OCI-LY1 (cell line): ENCODE measurements around the gene RABGAP1L.
A peak's percentile ranks its signal among the peaks of the same experiment; 100 is the strongest.
"Not testable (repeated sequence)": the region's sequence is repeated elsewhere in the genome, so short reads cannot be mapped to it uniquely, and the experiment has no call there.

Experiments used
- H2AFZ ChIP-seq: fragments of 200-600 bp; sonication (generic), shearing (Covaris generic); 2 replicates; pipeline ENCODE4 v1.6.0; 2014; ENCODE audit warnings: antibody characterized with exemption, mild to moderate bottlenecking, low read length
- H3F3A ChIP-seq: fragments of 200-600 bp; sonication (generic), shearing (Covaris generic); 2 replicates; pipeline ENCODE4 v1.6.0; 2014; ENCODE audit warnings: mild to moderate bottlenecking, antibody characterized with exemption, low read length, moderate library complexity; ENCODE audit not compliant: insufficient read depth
- H3K27ac ChIP-seq: fragments of 200-600 bp; sonication (generic); 2 replicates; pipeline ENCODE4 v1.5.1; 2014; ENCODE audit warnings: low read length, mixed run types, mild to moderate bottlenecking, low read depth; ENCODE audit not compliant: poor library complexity, severe bottlenecking
- H3K27me3 ChIP-seq: fragments of 200-600 bp; sonication (generic); 2 replicates; pipeline ENCODE4 v1.6.0; 2014; ENCODE audit warnings: antibody characterized with exemption, mild to moderate bottlenecking, low read length, moderate library complexity; ENCODE audit not compliant: insufficient read depth
- H3K36me3 ChIP-seq: fragments of 200-600 bp; sonication (generic); 2 replicates; pipeline ENCODE4 v1.6.1; 2014; ENCODE audit warnings: mild to moderate bottlenecking, antibody characterized with exemption, low read length, moderate library complexity, mixed read lengths; ENCODE audit not compliant: insufficient read depth
- H3K4me1 ChIP-seq: fragments of 200-600 bp; sonication (generic); 2 replicates; pipeline ENCODE4 v1.5.1; 2014; ENCODE audit warnings: mild to moderate bottlenecking, low read length, moderate library complexity; ENCODE audit not compliant: insufficient read depth, severe bottlenecking
- H3K4me2 ChIP-seq: fragments of 200-600 bp; sonication (generic), shearing (Covaris generic); 2 replicates; pipeline ENCODE4 v1.6.1; 2014; ENCODE audit warnings: low read length
- H3K4me3 ChIP-seq: fragments of 200-600 bp; sonication (generic); 2 replicates; pipeline ENCODE4 v1.5.1; 2014; ENCODE audit warnings: low read length, low read depth, mild to moderate bottlenecking, mixed read lengths; ENCODE audit not compliant: poor library complexity, severe bottlenecking
- H3K79me2 ChIP-seq: fragments of 200-600 bp; shearing (Covaris generic); 2 replicates; pipeline ENCODE4 v1.6.1; 2016; ENCODE audit warnings: mixed run types, low read length, mixed read lengths; ENCODE audit not compliant: insufficient read depth
- H3K9ac ChIP-seq: fragments of 200-600 bp; sonication (generic), shearing (Covaris generic); 2 replicates; pipeline ENCODE4 v1.6.1; 2014; ENCODE audit warnings: mild to moderate bottlenecking, low read length, mixed read lengths
- H3K9me2 ChIP-seq: fragments of 200-600 bp; sonication (generic), shearing (Covaris generic); 2 replicates; pipeline ENCODE4 v1.6.1; 2014; ENCODE audit warnings: low read depth, mild to moderate bottlenecking, low read length, mixed read lengths
- H3K9me3 ChIP-seq: fragments of 200-600 bp; shearing (Covaris generic); 2 replicates; pipeline ENCODE4 v1.6.1; 2014; ENCODE audit warnings: low read length, mixed read lengths
- H4K20me1 ChIP-seq: fragments of 200-600 bp; sonication (generic), shearing (Covaris generic); 2 replicates; pipeline ENCODE4 v1.6.0; 2016; ENCODE audit warnings: mild to moderate bottlenecking, low read length; ENCODE audit not compliant: insufficient read depth
- CTCF ChIP-seq: fragments of 200-600 bp; sonication (generic), shearing (Covaris generic); IDR thresholded peaks from 2 replicates; pipeline ENCODE4 v1.5.1; 2017; ENCODE audit warnings: mild to moderate bottlenecking, antibody characterized with exemption, low read length, moderate library complexity, mixed read lengths
- EZH2 ChIP-seq: fragments of 200-600 bp; sonication (generic), shearing (Covaris generic); IDR thresholded peaks from 2 replicates; pipeline ENCODE4 v1.8.0; 2017; ENCODE audit warnings: borderline replicate concordance, mixed run types, mild to moderate bottlenecking, antibody characterized with exemption, low read length, moderate library complexity, mixed read lengths

RABGAP1L gene

GRCh38 chr1:174815474-174815908, 656.2 kb downstream of the RABGAP1L start:
- no peak overlapping the region for H3K4me3 ChIP-seq
- H2AFZ ChIP-seq, result no peak overlapping the region
- peaks cover 13% of the 10 kb centered on the region for H3K4me1 ChIP-seq
- no peaks in the 10 kb centered on the region for H3K79me2 ChIP-seq
- H3F3A ChIP-seq, result no peaks in the 10 kb centered on the region
- H3K36me3 ChIP-seq, result peaks cover 5% of the 10 kb centered on the region; the same call in 1 of the 2 replicates
- no peak overlapping the region for H3K9ac ChIP-seq
- H3K4me2 ChIP-seq, result peak overlapping the region; percentile 14; the same call in 1 of the 2 replicates
- H3K27me3 ChIP-seq, result no peaks in the 10 kb centered on the region
- no peaks in the 10 kb centered on the region for H3K9me3 ChIP-seq
- H3K9me2 ChIP-seq, result no peaks in the 10 kb centered on the region
- H3K27ac ChIP-seq, result peak overlapping the region; percentile 44
- TF ChIP-seq CTCF (no peak), EZH2 (no peak)
- no peaks in the 10 kb centered on the region for H4K20me1 ChIP-seq

GRCh38 chr1:174816621-174817020, 657.3 kb downstream of the RABGAP1L start:
- H4K20me1 ChIP-seq, H3K79me2 ChIP-seq, H3K9me2 ChIP-seq, H3K4me3 ChIP-seq, H3K27ac ChIP-seq, H3K36me3 ChIP-seq, H3K4me2 ChIP-seq, H2AFZ ChIP-seq, H3K9me3 ChIP-seq, H3F3A ChIP-seq, H3K27me3 ChIP-seq, H3K9ac ChIP-seq: not testable (repeated sequence)
- peaks cover 13% of the 10 kb centered on the region for H3K4me1 ChIP-seq

GRCh38 chr1:174818014-174818616, 658.8 kb downstream of the RABGAP1L start:
- Histone ChIP-seq H3F3A (no peaks in the 10 kb centered on the region), H3K36me3 (peaks cover 5% of the 10 kb centered on the region; the same call in 1 of the 2 replicates), H3K27me3 (no peaks in the 10 kb centered on the region), H3K9me2 (no peaks in the 10 kb centered on the region), H3K4me3 (no peak overlapping the region), H3K9ac (no peak overlapping the region), H3K9me3 (no peaks in the 10 kb centered on the region), H3K27ac (no peak overlapping the region), H2AFZ (no peak overlapping the region), H4K20me1 (no peaks in the 10 kb centered on the region), H3K79me2 (no peaks in the 10 kb centered on the region), H3K4me1 (peaks cover 13% of the 10 kb centered on the region), H3K4me2 (no peak overlapping the region)
- TF ChIP-seq CTCF (no peak), EZH2 (no peak)

GRCh38 chr1:174818951-174819350, 659.6 kb downstream of the RABGAP1L start:
- H3F3A ChIP-seq, result no peaks in the 10 kb centered on the region
- H4K20me1 ChIP-seq, result no peaks in the 10 kb centered on the region
- H3K4me2 ChIP-seq, result no peak overlapping the region
- H3K9ac ChIP-seq, result no peak overlapping the region
- no peaks in the 10 kb centered on the region for H3K79me2 ChIP-seq
- no peak overlapping the region for H3K27ac ChIP-seq
- TF ChIP-seq CTCF, result no peak
- no peak for TF ChIP-seq EZH2
- H3K27me3 ChIP-seq, result no peaks in the 10 kb centered on the region
- peaks cover 13% of the 10 kb centered on the region for H3K4me1 ChIP-seq
- H2AFZ ChIP-seq, result no peak overlapping the region
- peaks cover 5% of the 10 kb centered on the region; the same call in 1 of the 2 replicates for H3K36me3 ChIP-seq
- H3K9me3 ChIP-seq, result no peaks in the 10 kb centered on the region
- no peaks in the 10 kb centered on the region for H3K9me2 ChIP-seq
- no peak overlapping the region for H3K4me3 ChIP-seq
